Karpas-422 (cell line): ENCODE measurements around the gene NDRG2. TPM values are rescaled to one million over a fixed set of nuclear protein-coding genes. Genes with fewer than 3 reads are reported as not detected.
A peak's percentile ranks its signal among the peaks of the same experiment; 100 is the strongest.

Experiments
- DNase-seq: peaks from one replicate; pipeline ENCODE4 v3.0.0-alpha.2; 2015
- H2AFZ ChIP-seq: fragments of 200-600 bp; sonication (generic); 2 replicates; pipeline ENCODE4 v1.6.1; 2014; ENCODE audit warnings: antibody characterized with exemption, low read length, mixed read lengths
- H3K27ac ChIP-seq: fragments of 200-600 bp; sonication (generic); 2 replicates; pipeline ENCODE4 v1.5.1; 2014; ENCODE audit warnings: mild to moderate bottlenecking, low read length, moderate library complexity
- H3K27me3 ChIP-seq: fragments of 200-600 bp; sonication (generic); 2 replicates; pipeline ENCODE4 v1.6.1; 2014; ENCODE audit warnings: low read length, mixed read lengths
- H3K36me3 ChIP-seq: fragments of 200-600 bp; sonication (generic); 2 replicates; pipeline ENCODE4 v1.6.1; 2014; ENCODE audit warnings: low read length, mixed read lengths; ENCODE audit not compliant: insufficient read depth
- H3K4me1 ChIP-seq: fragments of 200-600 bp; sonication (generic); 2 replicates; pipeline ENCODE4 v1.6.1; 2014; ENCODE audit warnings: mild to moderate bottlenecking, low read length, mixed read lengths
- H3K4me2 ChIP-seq: fragments of 200-600 bp; sonication (generic); 2 replicates; pipeline ENCODE4 v1.6.1; 2014; ENCODE audit warnings: low read length, low read depth, mild to moderate bottlenecking; ENCODE audit not compliant: poor library complexity, severe bottlenecking
- H3K4me3 ChIP-seq: fragments of 200-600 bp; sonication (generic); 2 replicates; pipeline ENCODE4 v1.5.1; 2014; ENCODE audit warnings: mild to moderate bottlenecking, antibody characterized with exemption, low read length, mixed read lengths
- H3K79me2 ChIP-seq: fragments of 200-600 bp; sonication (generic); 2 replicates; pipeline ENCODE4 v1.6.1; 2014; ENCODE audit warnings: mild to moderate bottlenecking, low read length, mixed read lengths
- H3K9ac ChIP-seq: fragments of 200-600 bp; sonication (generic); 2 replicates; pipeline ENCODE4 v1.6.0; 2014; ENCODE audit warnings: low read length
- H3K9me2 ChIP-seq: fragments of 200-600 bp; sonication (generic), shearing (Covaris generic); replicated peaks from 2 replicates; pipeline ENCODE4 v1.6.0; 2014; ENCODE audit warnings: mild to moderate bottlenecking, low read length, moderate library complexity; ENCODE audit not compliant: insufficient read depth
- H3K9me3 ChIP-seq: fragments of 300-700, 200-600 bp; sonication (generic); 2 replicates; pipeline ENCODE4 v1.6.1; 2014; ENCODE audit warnings: low read length, mixed read lengths
- H4K20me1 ChIP-seq: fragments of 200-600 bp; sonication (generic); 2 replicates; pipeline ENCODE4 v1.6.1; 2014; ENCODE audit warnings: mild to moderate bottlenecking, antibody characterized with exemption, low read length, low read depth; ENCODE audit not compliant: insufficient read depth
- total RNA-seq: library from RNA; depleted of rRNA; stranded (reverse); fragments of >200 nt; shearing (Covaris generic); gene quantifications from 2 replicates; pipeline ENCODE4 v1.2.3, GENCODE V29; 2014; ENCODE audit warnings: low replicate concordance

The NDRG2 gene
- total RNA-seq, 1 experiment from 2014 or later, result not detected

- no peak overlapping the region for H3K27ac ChIP-seq
- H4K20me1 ChIP-seq, result no peaks in the 10 kb centered on the region
- H3K9me2 ChIP-seq, result no peaks in the 10 kb centered on the region
- H3K9ac ChIP-seq, result no peak overlapping the region
- H3K79me2 ChIP-seq, result no peaks in the 10 kb centered on the region
- H2AFZ ChIP-seq, result no peak overlapping the region
- H3K27me3 ChIP-seq, result no peaks in the 10 kb centered on the region
- H3K9me3 ChIP-seq, result no peaks in the 10 kb centered on the region
- peaks cover 29% of the 10 kb centered on the region; the same call in 1 of the 2 replicates for H3K36me3 ChIP-seq
- H3K4me3 ChIP-seq, result no peak overlapping the region
- H3K4me2 ChIP-seq, result no peak overlapping the region
- H3K4me1 ChIP-seq, result no peaks in the 10 kb centered on the region
- no peak for DNase-seq
Measured at GRCh38 chr14:20998139-20998538, 26.7 kb downstream of the NDRG2 start.

- Histone ChIP-seq H2AFZ (no peak overlapping the region), H3K9ac (no peak overlapping the region), H3K27me3 (no peaks in the 10 kb centered on the region), H3K4me3 (no peak overlapping the region), H3K79me2 (no peaks in the 10 kb centered on the region), H3K36me3 (peaks cover 34% of the 10 kb centered on the region; the same call in 1 of the 2 replicates), H4K20me1 (no peaks in the 10 kb centered on the region), H3K4me2 (no peak overlapping the region), H3K9me2 (no peaks in the 10 kb centered on the region), H3K9me3 (no peaks in the 10 kb centered on the region), H3K4me1 (no peaks in the 10 kb centered on the region), H3K27ac (no peak overlapping the region)
- DNase-seq, result no peak
Measured at GRCh38 chr14:20997564-20997963, 27.3 kb downstream of the NDRG2 start.

GRCh38 chr14:20997115-20997514, 27.7 kb downstream of the NDRG2 start:
- Histone ChIP-seq H3K4me3 (no peak overlapping the region), H3K4me2 (no peak overlapping the region), H3K4me1 (no peaks in the 10 kb centered on the region; the same call in 1 of the 2 replicates), H3K9ac (no peak overlapping the region), H4K20me1 (no peaks in the 10 kb centered on the region), H3K9me3 (no peaks in the 10 kb centered on the region), H3K79me2 (peaks cover under 1% of the 10 kb centered on the region; the same call in 1 of the 2 replicates), H3K27me3 (no peaks in the 10 kb centered on the region), H3K9me2 (no peaks in the 10 kb centered on the region), H3K36me3 (peaks cover 39% of the 10 kb centered on the region; the same call in 1 of the 2 replicates), H2AFZ (no peak overlapping the region), H3K27ac (no peak overlapping the region)
- DNase-seq, result no peak

- Histone ChIP-seq H3K79me2 (peaks cover 7% of the 10 kb centered on the region), H4K20me1 (no peaks in the 10 kb centered on the region; the same call in 1 of the 2 replicates), H3K36me3 (peaks cover 45% of the 10 kb centered on the region; the same call in 1 of the 2 replicates), H3K27me3 (no peaks in the 10 kb centered on the region), H3K9me3 (no peaks in the 10 kb centered on the region), H3K9ac (no peak overlapping the region), H3K4me1 (peaks cover 4% of the 10 kb centered on the region; the same call in 1 of the 2 replicates), H3K4me3 (no peak overlapping the region), H3K27ac (no peak overlapping the region), H3K4me2 (no peak overlapping the region), H2AFZ (no peak overlapping the region), H3K9me2 (no peaks in the 10 kb centered on the region)
- DNase-seq, result no peak
Measured at GRCh38 chr14:20996521-20996920, 28.3 kb downstream of the NDRG2 start.

GRCh38 chr14:20989787-20990600, 34.9 kb downstream of the NDRG2 start, which contains the start of gene METTL17:
Gene METTL17, plus strand, starts transcription at chr14:20989980. Its CDS starts 23 bp downstream, at chr14:20990003.
- Histone ChIP-seq H3K9me2 (no peaks in the 10 kb centered on the region), H3K79me2 (peaks cover 23% of the 10 kb centered on the region), H3K9me3 (no peaks in the 10 kb centered on the region), H3K27me3 (no peaks in the 10 kb centered on the region), H3K4me1 (peaks cover 25% of the 10 kb centered on the region), H3K9ac (peak within 1 kb of the TSS; percentile 84), H4K20me1 (peaks cover 4% of the 10 kb centered on the region; the same call in 1 of the 2 replicates), H3K36me3 (peaks cover 31% of the 10 kb centered on the region; the same call in 1 of the 2 replicates), H3K4me2 (peak within 1 kb of the TSS; percentile 92), H3K4me3 (peak within 1 kb of the TSS; percentile 86), H3K27ac (peak within 1 kb of the TSS; percentile 63), H2AFZ (peak within 1 kb of the TSS; percentile 80; the same call in 1 of the 2 replicates)
- DNase-seq, result peak; percentile 100

GRCh38 chr14:20989471-20989786, 35.4 kb downstream of the NDRG2 start:
- H3K9me3 ChIP-seq, result no peaks in the 10 kb centered on the region
- peak overlapping the region; percentile 62 for H3K4me3 ChIP-seq
- peak overlapping the region; percentile 92 for H3K4me2 ChIP-seq
- H3K27me3 ChIP-seq, result no peaks in the 10 kb centered on the region
- peak overlapping the region; percentile 63 for H3K27ac ChIP-seq
- H4K20me1 ChIP-seq, result peaks cover 4% of the 10 kb centered on the region; the same call in 1 of the 2 replicates
- peaks cover 25% of the 10 kb centered on the region for H3K4me1 ChIP-seq
- H3K79me2 ChIP-seq, result peaks cover 23% of the 10 kb centered on the region
- H3K9ac ChIP-seq, result peak overlapping the region; percentile 66
- peaks cover 26% of the 10 kb centered on the region; the same call in 1 of the 2 replicates for H3K36me3 ChIP-seq
- H2AFZ ChIP-seq, result no peak overlapping the region
- H3K9me2 ChIP-seq, result no peaks in the 10 kb centered on the region
- no peak for DNase-seq

GRCh38 chr14:20988717-20989470, 36.0 kb downstream of the NDRG2 start:
- H3K9me3 ChIP-seq, result no peaks in the 10 kb centered on the region
- peak overlapping the region; percentile 66 for H3K9ac ChIP-seq
- H3K36me3 ChIP-seq, result peaks cover 20% of the 10 kb centered on the region; the same call in 1 of the 2 replicates
- no peak for DNase-seq
- peaks cover 23% of the 10 kb centered on the region for H3K79me2 ChIP-seq
- H4K20me1 ChIP-seq, result peaks cover 4% of the 10 kb centered on the region; the same call in 1 of the 2 replicates
- peak overlapping the region; percentile 63 for H3K27ac ChIP-seq
- H3K9me2 ChIP-seq, result no peaks in the 10 kb centered on the region
- H3K4me1 ChIP-seq, result peaks cover 25% of the 10 kb centered on the region
- H3K4me3 ChIP-seq, result peak overlapping the region; percentile 62
- H2AFZ ChIP-seq, result no peak overlapping the region
- H3K4me2 ChIP-seq, result peak overlapping the region; percentile 92
- H3K27me3 ChIP-seq, result no peaks in the 10 kb centered on the region

- no peaks in the 10 kb centered on the region for H3K9me2 ChIP-seq
- no peak overlapping the region for H3K27ac ChIP-seq
- H3K36me3 ChIP-seq, result peaks cover 3% of the 10 kb centered on the region; the same call in 1 of the 2 replicates
- no peak for DNase-seq
- H3K79me2 ChIP-seq, result peaks cover 19% of the 10 kb centered on the region
- peaks cover 4% of the 10 kb centered on the region; the same call in 1 of the 2 replicates for H4K20me1 ChIP-seq
- H3K4me2 ChIP-seq, result no peak overlapping the region
- H3K4me1 ChIP-seq, result peaks cover 22% of the 10 kb centered on the region
- no peaks in the 10 kb centered on the region for H3K27me3 ChIP-seq
- no peaks in the 10 kb centered on the region for H3K9me3 ChIP-seq
- H3K9ac ChIP-seq, result no peak overlapping the region
- no peak overlapping the region for H2AFZ ChIP-seq
- H3K4me3 ChIP-seq, result no peak overlapping the region
Measured at GRCh38 chr14:20986811-20987210, 38.0 kb downstream of the NDRG2 start.
